ENCODE results near the gene SIGLEC6.

SIGLEC6 gene

DNA sequence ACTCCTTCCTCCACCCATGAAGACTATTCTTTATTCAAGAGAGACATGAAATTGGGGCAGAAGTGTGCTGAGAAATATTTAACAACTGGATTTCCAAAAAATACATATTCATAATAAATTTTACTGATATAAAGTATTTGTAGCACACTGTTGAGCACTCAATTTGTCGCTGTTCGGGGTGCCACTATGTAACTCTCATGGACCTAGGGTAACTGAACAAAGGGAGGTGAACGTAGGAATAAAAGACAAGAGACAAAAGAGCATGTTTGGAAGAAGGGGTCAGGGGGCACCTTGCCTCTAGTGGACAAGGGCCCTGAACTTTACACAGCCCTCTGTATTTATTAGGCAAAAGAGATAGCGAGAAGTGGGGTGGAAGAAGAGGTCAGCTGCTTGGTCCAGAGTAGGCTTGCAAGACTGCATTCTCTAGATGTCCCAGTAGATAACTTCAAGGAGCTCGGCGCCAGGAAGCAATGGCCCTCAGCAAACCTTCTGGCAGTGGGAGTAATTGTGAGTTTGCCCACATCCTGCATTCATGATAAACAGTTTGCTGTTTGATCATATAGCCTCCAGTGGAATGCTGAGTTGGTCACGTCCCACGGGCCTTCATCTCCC, 35.1 kb upstream of the SIGLEC6 start:
- H3K36me3 ChIP-seq (ENCODE audit: control insufficient read depth in 2 of 2, insufficient read depth in 2 of 2, low read length in 2 of 2) = no peaks in the 10 kb centered on the region
- H3K9me3 ChIP-seq (ENCODE audit: control insufficient read depth in 2 of 2, low read length in 2 of 2) = no peaks in the 10 kb centered on the region
- H3K4me3 ChIP-seq (ENCODE audit: low read length in 2 of 2) = no peak overlapping the region
- H3K4me1 ChIP-seq (ENCODE audit: control insufficient read depth in 2 of 2, insufficient read depth in 2 of 2, low read length in 2 of 2) = peaks cover 0 to 2% of the 10 kb centered on the region in 2 donors
- H3K27me3 ChIP-seq (ENCODE audit: control insufficient read depth in 2 of 2, insufficient read depth in 2 of 2, low read length in 2 of 2) = peaks cover 0 to 2% of the 10 kb centered on the region in 2 donors
- no peak overlapping the region for H3K9ac ChIP-seq (ENCODE audit: low read depth in 1 of 2, low read length in 2 of 2)
- H3K27ac ChIP-seq (ENCODE audit: low read depth in 2 of 2, low read length in 2 of 2) = no peak overlapping the region

DNA sequence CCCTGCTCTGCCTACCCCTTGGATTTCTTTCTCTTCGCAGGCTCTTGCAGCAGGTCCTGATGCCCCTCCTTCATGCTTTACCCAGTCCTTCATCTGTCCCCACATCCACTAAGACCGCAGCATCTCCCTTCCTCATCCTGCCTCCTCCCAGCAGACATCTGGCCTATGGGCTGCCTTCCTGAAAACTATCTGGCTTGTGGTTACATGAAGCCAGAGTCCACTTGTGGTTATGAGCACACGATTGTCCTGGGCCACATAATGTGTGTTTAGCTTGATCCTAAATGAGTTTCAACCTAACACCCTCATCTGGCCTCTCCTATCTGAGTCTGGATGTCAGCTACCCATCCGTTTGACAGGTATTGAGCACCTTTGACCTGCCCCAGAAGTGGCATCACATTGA, 34.1 kb upstream of the SIGLEC6 start:
- Histone ChIP-seq H3K9ac (ENCODE audit: low read depth in 1 of 2, low read length in 2 of 2) (no peak overlapping the region), H3K27me3 (ENCODE audit: control insufficient read depth in 2 of 2, insufficient read depth in 2 of 2, low read length in 2 of 2) (peaks cover 0 to 2% of the 10 kb centered on the region in 2 donors), H3K36me3 (ENCODE audit: control insufficient read depth in 2 of 2, insufficient read depth in 2 of 2, low read length in 2 of 2) (no peaks in the 10 kb centered on the region)

GRCh38 chr19:51564791-51565190, 33.3 kb upstream of the SIGLEC6 start:
- Histone ChIP-seq H3K9ac (ENCODE audit: low read depth in 1 of 2, low read length in 2 of 2) (no peak overlapping the region), H3K9me3 (ENCODE audit: control insufficient read depth in 2 of 2, low read length in 2 of 2) (no peaks in the 10 kb centered on the region), H3K4me1 (ENCODE audit: control insufficient read depth in 2 of 2, insufficient read depth in 2 of 2, low read length in 2 of 2) (no peaks in the 10 kb centered on the region), H3K27ac (ENCODE audit: low read depth in 2 of 2, low read length in 2 of 2) (no peak overlapping the region), H3K36me3 (ENCODE audit: control insufficient read depth in 2 of 2, insufficient read depth in 2 of 2, low read length in 2 of 2) (no peaks in the 10 kb centered on the region), H3K4me3 (ENCODE audit: low read length in 2 of 2) (no peak overlapping the region), H3K27me3 (ENCODE audit: control insufficient read depth in 2 of 2, insufficient read depth in 2 of 2, low read length in 2 of 2) (peaks cover 0 to 2% of the 10 kb centered on the region in 2 donors)

More for the DNA sequence above, 34.1 kb upstream of the SIGLEC6 start:
- H3K4me3 ChIP-seq (ENCODE audit: low read length in 2 of 2) = no peak overlapping the region
- no peaks in the 10 kb centered on the region for H3K9me3 ChIP-seq (ENCODE audit: control insufficient read depth in 2 of 2, low read length in 2 of 2)
- H3K27ac ChIP-seq (ENCODE audit: low read depth in 2 of 2, low read length in 2 of 2) = no peak overlapping the region
- no peaks in the 10 kb centered on the region for H3K4me1 ChIP-seq (ENCODE audit: control insufficient read depth in 2 of 2, insufficient read depth in 2 of 2, low read length in 2 of 2)

GRCh38 chr19:51560339-51560738, 28.9 kb upstream of the SIGLEC6 start:
- H3K27me3 ChIP-seq (ENCODE audit: control insufficient read depth in 2 of 2, insufficient read depth in 2 of 2, low read length in 2 of 2) = peaks cover 0 to 2% of the 10 kb centered on the region in 2 donors
- no peak overlapping the region for H3K27ac ChIP-seq (ENCODE audit: low read depth in 2 of 2, low read length in 2 of 2)
- no peaks in the 10 kb centered on the region for H3K4me1 ChIP-seq (ENCODE audit: control insufficient read depth in 2 of 2, insufficient read depth in 2 of 2, low read length in 2 of 2)
- no peaks in the 10 kb centered on the region for H3K36me3 ChIP-seq (ENCODE audit: control insufficient read depth in 2 of 2, insufficient read depth in 2 of 2, low read length in 2 of 2)
- no peaks in the 10 kb centered on the region for H3K9me3 ChIP-seq (ENCODE audit: control insufficient read depth in 2 of 2, low read length in 2 of 2)
- H3K4me3 ChIP-seq (ENCODE audit: low read length in 2 of 2) = no peak overlapping the region
- H3K9ac ChIP-seq (ENCODE audit: low read depth in 1 of 2, low read length in 2 of 2) = no peak overlapping the region

DNA sequence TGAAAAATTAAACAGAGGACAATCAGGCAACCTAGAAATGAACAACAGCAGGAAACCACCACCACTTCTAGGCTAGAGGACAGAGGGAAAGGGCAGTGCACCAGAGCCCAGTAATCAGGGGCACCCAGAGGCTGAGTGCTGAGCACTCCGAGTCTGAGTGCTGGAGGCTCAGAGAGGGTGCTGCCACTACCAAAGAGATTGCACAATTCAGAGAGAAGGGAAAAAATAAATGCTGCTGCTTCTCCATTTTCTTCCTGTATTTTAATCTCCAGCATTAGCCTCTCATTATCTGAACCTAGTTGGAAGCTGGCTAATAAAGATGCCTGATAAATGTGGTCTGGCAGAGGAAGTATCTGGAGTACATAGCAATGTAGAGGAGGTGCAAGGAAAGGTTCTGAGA, 27.8 kb upstream of the SIGLEC6 start:
- H3K9ac ChIP-seq (ENCODE audit: low read depth in 1 of 2, low read length in 2 of 2) = no peak overlapping the region
- no peaks in the 10 kb centered on the region for H3K27me3 ChIP-seq (ENCODE audit: control insufficient read depth in 2 of 2, insufficient read depth in 2 of 2, low read length in 2 of 2)
- H3K4me1 ChIP-seq (ENCODE audit: control insufficient read depth in 2 of 2, insufficient read depth in 2 of 2, low read length in 2 of 2) = no peaks in the 10 kb centered on the region
- no peaks in the 10 kb centered on the region for H3K36me3 ChIP-seq (ENCODE audit: control insufficient read depth in 2 of 2, insufficient read depth in 2 of 2, low read length in 2 of 2)
- H3K4me3 ChIP-seq (ENCODE audit: low read length in 2 of 2) = no peak overlapping the region
- H3K27ac ChIP-seq (ENCODE audit: low read depth in 2 of 2, low read length in 2 of 2) = no peak overlapping the region
- no peaks in the 10 kb centered on the region for H3K9me3 ChIP-seq (ENCODE audit: control insufficient read depth in 2 of 2, low read length in 2 of 2)

DNA sequence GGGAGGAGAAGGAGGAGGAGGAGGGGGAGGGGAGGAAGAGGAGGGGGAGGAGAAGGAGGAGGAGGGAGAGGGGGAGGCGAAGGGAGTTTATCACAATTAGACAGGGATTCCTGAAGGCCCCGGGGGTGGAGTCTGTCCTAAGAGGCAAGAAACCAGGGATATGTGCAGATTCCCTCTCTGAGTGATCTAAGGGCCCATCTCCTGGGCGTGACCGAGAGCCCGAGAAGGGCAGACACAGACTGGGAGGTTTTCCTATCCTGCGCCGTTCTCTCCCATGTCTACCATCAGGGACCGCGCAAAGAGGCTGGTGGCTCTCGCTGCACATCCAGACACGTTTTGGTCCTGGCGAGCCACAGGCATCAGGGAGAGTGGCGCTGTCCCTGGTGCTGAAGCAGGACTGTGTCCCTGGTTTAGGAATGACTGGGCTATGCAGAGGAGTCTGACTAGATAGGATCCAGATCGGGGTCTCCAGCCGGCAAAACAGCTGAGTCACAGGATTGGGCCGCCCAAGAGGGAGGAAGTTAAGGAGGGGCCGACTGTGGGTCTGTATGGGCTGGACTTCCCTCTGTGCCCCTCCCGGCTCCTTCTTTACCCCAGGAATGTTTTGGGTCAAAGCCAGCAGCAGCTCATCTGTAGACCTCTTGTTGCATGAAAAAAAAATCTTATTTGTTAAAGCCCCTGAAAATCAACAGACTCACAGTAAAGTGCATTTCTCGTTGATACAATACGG, 21.7 kb upstream of the SIGLEC6 start:
- H3K9me3 ChIP-seq (ENCODE audit: control insufficient read depth in 2 of 2, low read length in 2 of 2) = no peaks in the 10 kb centered on the region
- H3K4me3 ChIP-seq (ENCODE audit: low read length in 2 of 2) = no peak overlapping the region
- H3K27ac ChIP-seq (ENCODE audit: low read depth in 2 of 2, low read length in 2 of 2) = no peak overlapping the region
- no peaks in the 10 kb centered on the region for H3K36me3 ChIP-seq (ENCODE audit: control insufficient read depth in 2 of 2, insufficient read depth in 2 of 2, low read length in 2 of 2)
- H3K9ac ChIP-seq (ENCODE audit: low read depth in 1 of 2, low read length in 2 of 2) = no peak overlapping the region
- no peaks in the 10 kb centered on the region for H3K4me1 ChIP-seq (ENCODE audit: control insufficient read depth in 2 of 2, insufficient read depth in 2 of 2, low read length in 2 of 2)
- no peaks in the 10 kb centered on the region for H3K27me3 ChIP-seq (ENCODE audit: control insufficient read depth in 2 of 2, insufficient read depth in 2 of 2, low read length in 2 of 2)

GRCh38 chr19:51552608-51552995, 21.1 kb upstream of the SIGLEC6 start:
- Histone ChIP-seq H3K9ac (ENCODE audit: low read depth in 1 of 2, low read length in 2 of 2) (no peak overlapping the region), H3K27me3 (ENCODE audit: control insufficient read depth in 2 of 2, insufficient read depth in 2 of 2, low read length in 2 of 2) (no peaks in the 10 kb centered on the region), H3K4me3 (ENCODE audit: low read length in 2 of 2) (no peak overlapping the region), H3K27ac (ENCODE audit: low read depth in 2 of 2, low read length in 2 of 2) (no peak overlapping the region), H3K9me3 (ENCODE audit: control insufficient read depth in 2 of 2, low read length in 2 of 2) (no peaks in the 10 kb centered on the region), H3K4me1 (ENCODE audit: control insufficient read depth in 2 of 2, insufficient read depth in 2 of 2, low read length in 2 of 2) (no peaks in the 10 kb centered on the region), H3K36me3 (ENCODE audit: control insufficient read depth in 2 of 2, insufficient read depth in 2 of 2, low read length in 2 of 2) (no peaks in the 10 kb centered on the region)

- H3K4me3 ChIP-seq (ENCODE audit: low read length in 2 of 2) = no peak overlapping the region
- no peaks in the 10 kb centered on the region for H3K4me1 ChIP-seq (ENCODE audit: control insufficient read depth in 2 of 2, insufficient read depth in 2 of 2, low read length in 2 of 2)
- no peaks in the 10 kb centered on the region for H3K27me3 ChIP-seq (ENCODE audit: control insufficient read depth in 2 of 2, insufficient read depth in 2 of 2, low read length in 2 of 2)
- no peak overlapping the region for H3K9ac ChIP-seq (ENCODE audit: low read depth in 1 of 2, low read length in 2 of 2)
- no peaks in the 10 kb centered on the region for H3K9me3 ChIP-seq (ENCODE audit: control insufficient read depth in 2 of 2, low read length in 2 of 2)
- no peaks in the 10 kb centered on the region for H3K36me3 ChIP-seq (ENCODE audit: control insufficient read depth in 2 of 2, insufficient read depth in 2 of 2, low read length in 2 of 2)
- H3K27ac ChIP-seq (ENCODE audit: low read depth in 2 of 2, low read length in 2 of 2) = no peak overlapping the region
Observed at GRCh38 chr19:51551673-51552432, 20.4 kb upstream of the SIGLEC6 start.

DNA sequence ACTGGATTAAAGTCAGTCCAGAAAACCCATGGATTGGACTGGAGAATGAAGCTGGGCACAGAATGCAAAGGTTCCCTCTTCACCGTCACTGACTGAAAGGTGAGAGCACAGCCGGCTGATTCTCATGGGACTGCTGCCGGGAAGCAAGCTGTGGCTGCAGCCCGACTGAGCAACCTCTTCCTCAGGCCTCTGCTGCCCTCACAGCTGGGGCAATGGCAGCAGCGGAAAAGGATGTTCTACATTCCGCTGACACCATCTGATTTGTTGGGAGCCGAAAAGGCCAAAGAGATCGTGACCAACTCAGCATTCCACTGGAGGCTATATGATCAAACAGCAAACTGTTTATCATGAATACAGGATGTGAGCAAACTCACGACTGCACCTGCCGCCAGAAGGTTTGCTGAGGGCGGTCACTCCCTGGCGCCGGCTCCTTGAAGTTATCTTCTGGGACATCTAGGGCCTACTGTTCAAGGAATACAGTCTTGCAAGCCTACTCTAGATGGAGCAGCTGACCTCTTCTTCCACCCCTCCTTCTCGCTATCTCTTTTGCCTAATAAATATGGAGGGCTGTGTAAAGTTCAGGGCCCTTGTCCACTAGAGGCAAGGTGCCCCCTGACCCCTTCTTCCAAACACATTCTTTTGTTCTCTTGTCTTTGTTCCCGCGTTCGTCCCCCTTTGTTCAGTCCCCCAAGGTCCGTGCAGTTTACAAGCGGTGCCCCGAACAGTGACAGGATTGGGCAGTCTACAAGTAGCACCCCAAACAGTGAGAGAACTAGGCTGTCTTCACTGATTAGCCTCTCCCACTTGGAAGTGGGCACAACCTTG, 19.6 kb upstream of the SIGLEC6 start:
- no peaks in the 10 kb centered on the region for H3K4me1 ChIP-seq (ENCODE audit: control insufficient read depth in 2 of 2, insufficient read depth in 2 of 2, low read length in 2 of 2)
- no peaks in the 10 kb centered on the region for H3K9me3 ChIP-seq (ENCODE audit: control insufficient read depth in 2 of 2, low read length in 2 of 2)
- no peak overlapping the region for H3K27ac ChIP-seq (ENCODE audit: low read depth in 2 of 2, low read length in 2 of 2)
- no peaks in the 10 kb centered on the region for H3K27me3 ChIP-seq (ENCODE audit: control insufficient read depth in 2 of 2, insufficient read depth in 2 of 2, low read length in 2 of 2)
- no peak overlapping the region for H3K4me3 ChIP-seq (ENCODE audit: low read length in 2 of 2)
- no peak overlapping the region for H3K9ac ChIP-seq (ENCODE audit: low read depth in 1 of 2, low read length in 2 of 2)
- H3K36me3 ChIP-seq (ENCODE audit: control insufficient read depth in 2 of 2, insufficient read depth in 2 of 2, low read length in 2 of 2) = no peaks in the 10 kb centered on the region
